Transverse colon (tissue), 4 donors: ENCODE data around the gene CR1L. TPM values are rescaled to one million over a fixed set of nuclear protein-coding genes. Genes with fewer than 3 reads are reported as not detected.
A peak's percentile ranks its signal among the peaks of the same experiment; 100 is the strongest.
"Not testable (repeated sequence)": the region's sequence is repeated elsewhere in the genome, so short reads cannot be mapped to it uniquely, and the experiment has no call there.

ENCODE experiments used
- DNase-seq: peaks from one replicate; pipeline ENCODE4 v3.0.0-alpha.2; 2019
- H3K27ac ChIP-seq, 4 donors: fragments of 200-600 bp; sonication (generic); 2 replicates each; pipeline ENCODE4 v1.5.1; 2016 to 2018; ENCODE audit warnings: inconsistent platforms in 4 of 4
- H3K27me3 ChIP-seq: fragments of 200-600 bp; sonication (generic); 2 replicates; pipeline ENCODE4 v1.5.1; 2017; ENCODE audit warnings: inconsistent platforms
- H3K36me3 ChIP-seq, 4 donors: fragments of 200-600 bp; sonication (generic); 2 replicates each; pipeline ENCODE4 v1.5.1; 2017 to 2019; ENCODE audit warnings: inconsistent platforms in 4 of 4
- H3K4me1 ChIP-seq, 4 donors: fragments of 200-600 bp; sonication (generic); 2 replicates each; pipeline ENCODE4 v1.5.1; 2017 to 2020; ENCODE audit warnings: inconsistent platforms in 4 of 4
- H3K4me3 ChIP-seq, 4 donors: fragments of 200-600 bp; sonication (generic); 1 replicate in 1 of 4; 2 replicates in 3 of 4; pipeline versions ENCODE4 v1.5.1 to v1.6.1; 2017 to 2019; ENCODE audit warnings: inconsistent platforms in 4 of 4
- H3K9me3 ChIP-seq, 2 donors: fragments of 200-600 bp; sonication (generic); 2 replicates each; pipeline ENCODE4 v1.5.1; 2017 to 2019; ENCODE audit warnings: inconsistent platforms in 2 of 2
- EP300 ChIP-seq: sonication (generic); formaldehyde crosslinking; IDR thresholded peaks from one replicate; pipeline ENCODE4 v1.6.1; 2017; ENCODE audit warnings: antibody characterized with exemption, low read depth
- POLR2A ChIP-seq: fragments of 450-650 bp; IDR thresholded peaks from one replicate; pipeline ENCODE4 v1.6.1; 2016; ENCODE audit warnings: antibody characterized with exemption, mild to moderate bottlenecking, moderate library complexity
- POLR2AphosphoS5 ChIP-seq, 3 donors: sonication (generic); formaldehyde crosslinking; IDR thresholded peaks; one replicate each; pipeline ENCODE4 v1.6.1; 2016; ENCODE audit warnings: antibody characterized with exemption in 3 of 3
- WGBS, 2 donors: methylation state at CpG; one replicate each; pipeline ENCODE4 v1.1.5; 2018; ENCODE audit warnings: low coverage in 1 of 2; 5-methylcytosine and 5-hydroxymethylcytosine counted together
- in situ Hi-C, 4 donors: fragments of 200-750 bp; cut with MboI; loops; one replicate each; pipeline versions ENCODE4 v1.15.0 to v1.15.1; 2017; ENCODE audit warnings: low sequenced_read_pairs in 3 of 4, low pct_ligation_motif_present in 1 of 4, low pct_unique_long_range_greater_than_20kb in 1 of 4
- intact Hi-C: fragments of 100-400 bp; cut with DNase I; formaldehyde crosslinking; loops from one replicate; pipeline ENCODE4 v1.15.1; 2023; ENCODE audit warnings: low total_unique reads
- total RNA-seq, 4 donors: library from RNA; depleted of rRNA; stranded (reverse); fragments of >200 nt; gene quantifications; one replicate each; pipeline ENCODE4 v1.1.0, GENCODE V29; 2016
- TF ChIP-seq, protein P1 (sequence below), 5 experiments: fragments of 200-600 bp in 3 of 5; fragments of 450-650 bp in 2 of 5; sonication (generic) in 3 of 5; IDR thresholded peaks; 1 replicate in 2 of 5; 2 replicates in 3 of 5; pipeline ENCODE4 v1.5.1; 2016 to 2017; ENCODE audit warnings: antibody characterized with exemption in 5 of 5, inconsistent platforms in 3 of 5, mild to moderate bottlenecking in 2 of 5, moderate library complexity in 1 of 5

Gene CR1L
- total RNA-seq, 4 donors from 2014 or later, result not detected

GRCh38 chr1:207658904-207659485 lies 14.1 kb downstream of the CR1L start:
- Histone ChIP-seq H3K36me3 (no peaks in the 10 kb centered on the region), H3K27ac (no peak overlapping the region), H3K27me3 (no peaks in the 10 kb centered on the region), H3K4me1 (no peaks in the 10 kb centered on the region), H3K4me3 (no peak overlapping the region), H3K9me3 (no peaks in the 10 kb centered on the region)
- in situ Hi-C loops (no loop called here), intact Hi-C loops (no loop called here)
- 83% methylated on average over 9 of the region's 9 CpGs; no CpG with 5 or more reads in 1 of the 2 donors for WGBS, 2 donors
- TF ChIP-seq POLR2AphosphoS5 (IDR thresholded peaks at IDR 0.05) (no peak), POLR2A (no peak), EP300 (no peak)
- TF ChIP-seq, protein P1, sequence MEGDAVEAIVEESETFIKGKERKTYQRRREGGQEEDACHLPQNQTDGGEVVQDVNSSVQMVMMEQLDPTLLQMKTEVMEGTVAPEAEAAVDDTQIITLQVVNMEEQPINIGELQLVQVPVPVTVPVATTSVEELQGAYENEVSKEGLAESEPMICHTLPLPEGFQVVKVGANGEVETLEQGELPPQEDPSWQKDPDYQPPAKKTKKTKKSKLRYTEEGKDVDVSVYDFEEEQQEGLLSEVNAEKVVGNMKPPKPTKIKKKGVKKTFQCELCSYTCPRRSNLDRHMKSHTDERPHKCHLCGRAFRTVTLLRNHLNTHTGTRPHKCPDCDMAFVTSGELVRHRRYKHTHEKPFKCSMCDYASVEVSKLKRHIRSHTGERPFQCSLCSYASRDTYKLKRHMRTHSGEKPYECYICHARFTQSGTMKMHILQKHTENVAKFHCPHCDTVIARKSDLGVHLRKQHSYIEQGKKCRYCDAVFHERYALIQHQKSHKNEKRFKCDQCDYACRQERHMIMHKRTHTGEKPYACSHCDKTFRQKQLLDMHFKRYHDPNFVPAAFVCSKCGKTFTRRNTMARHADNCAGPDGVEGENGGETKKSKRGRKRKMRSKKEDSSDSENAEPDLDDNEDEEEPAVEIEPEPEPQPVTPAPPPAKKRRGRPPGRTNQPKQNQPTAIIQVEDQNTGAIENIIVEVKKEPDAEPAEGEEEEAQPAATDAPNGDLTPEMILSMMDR (IDR thresholded peaks at IDR 0.05), result no peak
- DNase-seq, result no peak

- DNase-seq, result peak; percentile 10
- 49 to 55% methylated on average over 3 to 9 of the region's 10 CpGs for WGBS, 2 donors
- intact Hi-C loops (no loop called here), in situ Hi-C loops (no loop called here)
- H3K4me3 ChIP-seq, result no peak overlapping the region
- H3K27ac ChIP-seq, result no peak overlapping the region
- no peaks in the 10 kb centered on the region for H3K36me3 ChIP-seq
- TF ChIP-seq EP300 (no peak), POLR2AphosphoS5 (IDR thresholded peaks at IDR 0.05) (no peak), POLR2A (no peak)
- TF ChIP-seq, protein P1 (IDR thresholded peaks at IDR 0.05), result no peak
- H3K27me3 ChIP-seq, result no peaks in the 10 kb centered on the region
- no peaks in the 10 kb centered on the region for H3K9me3 ChIP-seq
- H3K4me1 ChIP-seq, result no peaks in the 10 kb centered on the region
Measured at GRCh38 chr1:207659545-207660153, 14.7 kb downstream of the CR1L start.

DNA sequence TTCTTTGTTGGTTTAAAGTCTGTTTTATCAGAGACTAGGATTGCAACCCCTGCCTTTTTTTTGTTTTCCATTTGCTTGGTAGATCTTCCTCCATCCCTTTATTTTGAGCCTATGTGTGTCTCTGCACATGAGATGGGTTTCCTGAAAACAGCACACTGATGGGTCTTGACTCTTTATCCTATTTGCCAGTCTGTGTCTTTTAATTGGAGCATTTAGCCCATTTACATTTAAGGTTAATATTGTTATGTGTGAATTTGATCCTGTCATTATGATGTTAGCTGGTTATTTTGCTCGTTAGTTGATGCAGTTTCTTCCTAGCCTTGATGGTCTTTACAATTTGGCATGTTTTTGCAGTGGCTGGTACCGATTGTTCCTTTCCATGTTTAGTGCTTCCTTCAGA lies 16.5 kb downstream of the CR1L start:
- in situ Hi-C loops, H3K27ac ChIP-seq, H3K9me3 ChIP-seq, H3K36me3 ChIP-seq, H3K4me1 ChIP-seq, H3K4me3 ChIP-seq, DNase-seq, intact Hi-C loops: not testable (repeated sequence)
- peaks cover 16% of the 10 kb centered on the region for H3K27me3 ChIP-seq
- WGBS, 2 donors, result 74% methylated on average over 2 of the region's 2 CpGs; no CpG with 5 or more reads in 1 of the 2 donors

GRCh38 chr1:207666342-207666741 lies 21.4 kb downstream of the CR1L start:
- intact Hi-C loops, result no loop called here
- in situ Hi-C loops, result no loop called here
- no peak for TF ChIP-seq POLR2AphosphoS5 (IDR thresholded peaks at IDR 0.05)
- no peak for TF ChIP-seq EP300
- no peak for TF ChIP-seq POLR2A
- TF ChIP-seq, protein P1 (IDR thresholded peaks at IDR 0.05), result no peak
- 86 to 100% methylated on average over 1 of the region's 1 CpG for WGBS, 2 donors
- H3K27ac ChIP-seq, result no peak overlapping the region
- no peak overlapping the region for H3K4me3 ChIP-seq
- no peaks in the 10 kb centered on the region for H3K9me3 ChIP-seq
- peaks cover 65% of the 10 kb centered on the region for H3K27me3 ChIP-seq
- no peaks in the 10 kb centered on the region for H3K36me3 ChIP-seq
- peaks cover 0 to 7% (median 2%) of the 10 kb centered on the region in 4 donors for H3K4me1 ChIP-seq
- no peak for DNase-seq
